ENCODE measurements around the gene NRG2. TPM values are rescaled to one million over a fixed set of nuclear protein-coding genes. Genes with fewer than 3 reads are reported as not detected.

Gene NRG2
- polyA plus RNA-seq, 1 of the 3 experiments (the other 2 are of a cell fraction) = 3.7 TPM

- Histone ChIP-seq H3K27ac (ENCODE audit: low read depth in 2 of 2, low read length in 1 of 2) (no peak overlapping the region), H3K9ac (no peak overlapping the region), H3K9me2 (no peaks in the 10 kb centered on the region), H3K4me1 (ENCODE audit: control insufficient read depth in 1 of 2, insufficient read depth in 2 of 2, low read depth in 1 of 2, low read length in 1 of 2) (peaks cover 0 to 15% of the 10 kb centered on the region in 2 experiments; a peak in 1 of 4 replicates), H3K36me3 (replicated peaks in 1 of 2; ENCODE audit: control insufficient read depth in 1 of 2, insufficient read depth in 2 of 2, low read length in 1 of 2) (no peaks in the 10 kb centered on the region), H2AFZ (ENCODE audit: low read depth) (no peak overlapping the region), H3K9me3 (no peaks in the 10 kb centered on the region), H3K4me2 (no peak overlapping the region), H3K4me3 (ENCODE audit: low read depth in 2 of 2, low read length in 1 of 2) (no peak overlapping the region), H3F3A (replicated peaks; ENCODE audit: insufficient read depth) (no peaks in the 10 kb centered on the region), H3K79me2 (ENCODE audit: insufficient read depth) (no peaks in the 10 kb centered on the region), H4K20me1 (ENCODE audit: insufficient read depth) (no peaks in the 10 kb centered on the region), H3K27me3 (ENCODE audit: insufficient read depth) (no peaks in the 10 kb centered on the region)
- WGBS (ENCODE audit: low lambda C conversion rate) = 67% methylated on average over 2 of the region's 9 CpGs
- ChIA-PET CTCF (interaction anchor here (0.7 to 5.0 kb wide), 10 partner anchors 8 to 112 kb away, joined by 3 to 65 read pairs (median 5); no protein-coding TSS in a partner anchor), POLR2A (no interaction called here)
- DNase-seq = no peak
- no peak for TF ChIP-seq USF2 (IDR thresholded peaks at IDR 0.05; ENCODE audit: borderline replicate concordance, low read depth, low read length)
- TF ChIP-seq FOXJ3 (CRISPR knock-in tag; IDR thresholded peaks at IDR 0.05) = no peak
- no peak for TF ChIP-seq IRF3 (IDR thresholded peaks at IDR 0.05; ENCODE audit: low read depth, low read length)
- no peak for TF ChIP-seq MXI1 (IDR thresholded peaks at IDR 0.05; ENCODE audit: low read depth, low read length)
- TF ChIP-seq EZH2phosphoT487 (IDR thresholded peaks at IDR 0.05; ENCODE audit: borderline replicate concordance, low read depth) = no peak
- TF ChIP-seq TEAD4 (IDR thresholded peaks at IDR 0.05; ENCODE audit: borderline replicate concordance, insufficient read depth) = no peak
- no peak for TF ChIP-seq POLR2AphosphoS5 (IDR thresholded peaks at IDR 0.05; ENCODE audit: low read depth, low read length)
- no peak for TF ChIP-seq RAD21 (IDR thresholded peaks at IDR 0.05; ENCODE audit: low read length)
These were observed 171.5 kb downstream of the NRG2 start for GRCh38 chr5:139871614-139872013.

GRCh38 chr5:139870677-139871076 is 172.4 kb downstream of the NRG2 start:
- Histone ChIP-seq H3K79me2 (ENCODE audit: insufficient read depth) (no peaks in the 10 kb centered on the region), H3F3A (replicated peaks; ENCODE audit: insufficient read depth) (no peaks in the 10 kb centered on the region), H3K27ac (ENCODE audit: low read depth in 2 of 2, low read length in 1 of 2) (no peak overlapping the region), H3K27me3 (ENCODE audit: insufficient read depth) (no peaks in the 10 kb centered on the region), H4K20me1 (ENCODE audit: insufficient read depth) (no peaks in the 10 kb centered on the region), H3K4me2 (no peak overlapping the region), H3K9ac (no peak overlapping the region), H3K4me1 (ENCODE audit: control insufficient read depth in 1 of 2, insufficient read depth in 2 of 2, low read depth in 1 of 2, low read length in 1 of 2) (peaks cover 0 to 15% of the 10 kb centered on the region in 2 experiments; a peak in 1 of 4 replicates), H2AFZ (ENCODE audit: low read depth) (no peak overlapping the region), H3K9me2 (no peaks in the 10 kb centered on the region), H3K9me3 (no peaks in the 10 kb centered on the region), H3K4me3 (ENCODE audit: low read depth in 2 of 2, low read length in 1 of 2) (no peak overlapping the region), H3K36me3 (replicated peaks in 1 of 2; ENCODE audit: control insufficient read depth in 1 of 2, insufficient read depth in 2 of 2, low read length in 1 of 2) (no peaks in the 10 kb centered on the region)
- CTCF ChIA-PET = interaction anchor here (2.0 to 5.0 kb wide), 4 partner anchors 9 to 99 kb away, joined by 7 to 65 read pairs (median 23); no protein-coding TSS in a partner anchor
- no peak for DNase-seq
- POLR2A ChIA-PET = interaction anchor here (1.2 kb wide), 1 partner anchor 23 kb away, joined by 3 read pairs; no protein-coding TSS in a partner anchor
- 100% methylated on average over 1 of the region's 1 CpG for WGBS (ENCODE audit: low lambda C conversion rate)
- TF ChIP-seq POLR2AphosphoS5 (IDR thresholded peaks at IDR 0.05; ENCODE audit: low read depth, low read length) = no peak
- no peak for TF ChIP-seq MXI1 (IDR thresholded peaks at IDR 0.05; ENCODE audit: low read depth, low read length)
- no peak for TF ChIP-seq REST (IDR thresholded peaks at IDR 0.05; ENCODE audit: low read depth, low read length)
- no peak for TF ChIP-seq FOXM1 (IDR thresholded peaks at IDR 0.05; ENCODE audit: low read depth)
- TF ChIP-seq RCOR1 (IDR thresholded peaks at IDR 0.05; ENCODE audit: low read length) = no peak
- no peak for TF ChIP-seq EP300 (IDR thresholded peaks at IDR 0.05; ENCODE audit: borderline replicate concordance in 1 of 2, low read depth in 1 of 2, low read length in 1 of 2)
- TF ChIP-seq MAX (IDR thresholded peaks at IDR 0.05; ENCODE audit: low read depth) = no peak
- no peak for TF ChIP-seq TCF12 (IDR thresholded peaks at IDR 0.05)
- no peak for TF ChIP-seq YY1 (IDR thresholded peaks at IDR 0.05; ENCODE audit: low read depth)
- no peak for TF ChIP-seq CTCF (IDR thresholded peaks at IDR 0.05)
- TF ChIP-seq TAF1 (IDR thresholded peaks at IDR 0.05; ENCODE audit: borderline replicate concordance, low read depth, low read length) = no peak
- no peak for TF ChIP-seq ELF1 (IDR thresholded peaks at IDR 0.05)
- TF ChIP-seq NRF1 (IDR thresholded peaks at IDR 0.05; ENCODE audit: low read depth, low read length) = no peak
- TF ChIP-seq USF2 (IDR thresholded peaks at IDR 0.05; ENCODE audit: borderline replicate concordance, low read depth, low read length) = no peak
